PC-3 (cell line): ENCODE data around the gene HAPLN2. TPM values are rescaled to one million over a fixed set of nuclear protein-coding genes. Genes with fewer than 3 reads are reported as not detected.

ENCODE experiments used
- ATAC-seq: fragments of 200-7000 bp; cut with Tn5 transposase; 2 replicates; pipeline ENCODE4 v1.9.1; 2020; ENCODE audit warnings: mild to moderate bottlenecking, moderate library complexity
- BruUV-seq: library from RNA; stranded (reverse); fragments of 400-500 nt; replicated peaks from 2 replicates; lab custom pipeline; 2021; lab: Mats Ljungman, UMichigan
- CTCF ChIA-PET: fragments of 300-600 bp; sonication (Branson Sonifier 250); formaldehyde crosslinking; loops from one replicate; lab custom pipeline; 2022; ENCODE audit warnings: antibody characterized with exemption; lab: Charles Lee
- POLR2A ChIA-PET: fragments of 300-600 bp; sonication (Branson Sonifier 250); formaldehyde crosslinking; loops from one replicate; lab custom pipeline; 2022; ENCODE audit warnings: antibody characterized with exemption; ENCODE audit not compliant: unreplicated experiment; lab: Charles Lee
- DNase-seq: peaks from one replicate; pipeline ENCODE4 v3.0.0-alpha.2; 2015
- H2AFZ ChIP-seq: fragments of 300-600 bp; sonication (generic); 2 replicates; pipeline ENCODE4 v1.6.0; 2016; ENCODE audit warnings: antibody characterized with exemption, low read length
- H3F3A ChIP-seq: fragments of 300-600 bp; sonication (generic); one replicate; pipeline ENCODE4 v1.6.0; 2017; ENCODE audit warnings: antibody characterized with exemption, low read length, control low read depth, mild to moderate bottlenecking; ENCODE audit not compliant: unreplicated experiment
- H3K27ac ChIP-seq: fragments of 300-600 bp; sonication (generic); 2 replicates; pipeline ENCODE4 v1.5.1; 2016; ENCODE audit warnings: mild to moderate bottlenecking, low read length
- H3K27me3 ChIP-seq: fragments of 300-600 bp; sonication (generic); 2 replicates; pipeline ENCODE4 v1.6.1; 2016; ENCODE audit warnings: low read length, mixed read lengths
- H3K36me3 ChIP-seq: fragments of 300-600 bp; sonication (generic); 2 replicates; pipeline ENCODE4 v1.6.1; 2016; ENCODE audit warnings: low read depth, mixed run types, low read length, mixed read lengths
- H3K4me1 ChIP-seq: fragments of 300-600 bp; sonication (generic); 2 replicates; pipeline ENCODE4 v1.5.1; 2016; ENCODE audit warnings: low read length; ENCODE audit not compliant: insufficient read depth
- H3K4me2 ChIP-seq: fragments of 300-600 bp; sonication (generic); 2 replicates; pipeline ENCODE4 v1.6.0; 2016; ENCODE audit warnings: low read length
- H3K4me3 ChIP-seq: fragments of 300-600 bp; sonication (generic); 2 replicates; pipeline ENCODE4 v1.5.1; 2016; ENCODE audit warnings: mild to moderate bottlenecking, low read length, mixed read lengths
- H3K79me2 ChIP-seq: fragments of 300-600 bp; sonication (generic); 2 replicates; pipeline ENCODE4 v1.6.1; 2017; ENCODE audit warnings: low read length, mixed read lengths
- H3K9ac ChIP-seq: fragments of 300-600 bp; sonication (generic); 2 replicates; pipeline ENCODE4 v1.6.0; 2016; ENCODE audit warnings: mild to moderate bottlenecking, low read length
- H3K9me2 ChIP-seq: fragments of 300-600 bp; sonication (generic); replicated peaks from 2 replicates; pipeline ENCODE4 v1.6.1; 2016; ENCODE audit warnings: mixed run types, low read length, mixed read lengths
- H3K9me3 ChIP-seq: fragments of 300-600 bp; sonication (generic); 2 replicates; pipeline ENCODE4 v1.6.1; 2016; ENCODE audit warnings: low read length, mixed read lengths
- H4K20me1 ChIP-seq: fragments of 300-600 bp; sonication (generic); 2 replicates; pipeline ENCODE4 v1.6.1; 2016; ENCODE audit warnings: low read length, mixed read lengths
- EZH2 ChIP-seq: fragments of 300-600 bp; sonication (generic); IDR thresholded peaks from one replicate; pipeline ENCODE4 v1.6.1; 2017; ENCODE audit warnings: antibody characterized with exemption, mild to moderate bottlenecking, low read length; ENCODE audit not compliant: unreplicated experiment
- EZH2phosphoT487 ChIP-seq: fragments of 300-600 bp; sonication (generic); IDR thresholded peaks from 2 replicates; pipeline ENCODE4 v1.6.1; 2018; ENCODE audit warnings: mild to moderate bottlenecking, antibody characterized with exemption, low read length, borderline replicate concordance
- intact Hi-C: fragments of 100-400 bp; cut with micrococcal nuclease; formaldehyde crosslinking; loops from 2 replicates; pipeline ENCODE4 v1.9.0; 2023
- total RNA-seq: library from RNA; depleted of rRNA; stranded (reverse); fragments of >200 nt; gene quantifications from 2 replicates; pipeline ENCODE4 v1.2.3, GENCODE V29; 2014
- TF ChIP-seq, protein P1 (sequence below): fragments of 300-600 bp; sonication (generic); conservative IDR thresholded peaks from 2 replicates; pipeline ENCODE4 v1.5.1; 2017; ENCODE audit warnings: antibody characterized with exemption, low read depth, mild to moderate bottlenecking, low read length

The HAPLN2 gene
- total RNA-seq, 1 experiment from 2014 or later = 1.1 TPM

- no peaks in the 10 kb centered on the region for H4K20me1 ChIP-seq
- H3K9me3 ChIP-seq = no peaks in the 10 kb centered on the region
- ATAC-seq = no peak
- H3K27me3 ChIP-seq = no peaks in the 10 kb centered on the region
- BruUV-seq = no TSS peak
- peaks cover 51% of the 10 kb centered on the region for H3K36me3 ChIP-seq
- intact Hi-C loops = no loop called here
- no peaks in the 10 kb centered on the region for H3F3A ChIP-seq
- H3K4me3 ChIP-seq = no peak overlapping the region
- POLR2A ChIA-PET = no interaction called here
- H3K9ac ChIP-seq = no peak overlapping the region
- H3K79me2 ChIP-seq = peaks cover 20% of the 10 kb centered on the region
- CTCF ChIA-PET = no interaction called here
- H3K4me2 ChIP-seq = no peak overlapping the region
- H3K9me2 ChIP-seq = no peaks in the 10 kb centered on the region
- TF ChIP-seq EZH2 = no peak
- TF ChIP-seq, protein P1, sequence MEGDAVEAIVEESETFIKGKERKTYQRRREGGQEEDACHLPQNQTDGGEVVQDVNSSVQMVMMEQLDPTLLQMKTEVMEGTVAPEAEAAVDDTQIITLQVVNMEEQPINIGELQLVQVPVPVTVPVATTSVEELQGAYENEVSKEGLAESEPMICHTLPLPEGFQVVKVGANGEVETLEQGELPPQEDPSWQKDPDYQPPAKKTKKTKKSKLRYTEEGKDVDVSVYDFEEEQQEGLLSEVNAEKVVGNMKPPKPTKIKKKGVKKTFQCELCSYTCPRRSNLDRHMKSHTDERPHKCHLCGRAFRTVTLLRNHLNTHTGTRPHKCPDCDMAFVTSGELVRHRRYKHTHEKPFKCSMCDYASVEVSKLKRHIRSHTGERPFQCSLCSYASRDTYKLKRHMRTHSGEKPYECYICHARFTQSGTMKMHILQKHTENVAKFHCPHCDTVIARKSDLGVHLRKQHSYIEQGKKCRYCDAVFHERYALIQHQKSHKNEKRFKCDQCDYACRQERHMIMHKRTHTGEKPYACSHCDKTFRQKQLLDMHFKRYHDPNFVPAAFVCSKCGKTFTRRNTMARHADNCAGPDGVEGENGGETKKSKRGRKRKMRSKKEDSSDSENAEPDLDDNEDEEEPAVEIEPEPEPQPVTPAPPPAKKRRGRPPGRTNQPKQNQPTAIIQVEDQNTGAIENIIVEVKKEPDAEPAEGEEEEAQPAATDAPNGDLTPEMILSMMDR = no peak
- TF ChIP-seq EZH2phosphoT487 = no peak
- DNase-seq = no peak
- no peak overlapping the region for H2AFZ ChIP-seq
- H3K27ac ChIP-seq = no peak overlapping the region
- peaks cover 16% of the 10 kb centered on the region for H3K4me1 ChIP-seq
Observed at GRCh38 chr1:156593661-156593989, 25.6 kb upstream of the HAPLN2 start.

GRCh38 chr1:156594190-156594589 lies 25.0 kb upstream of the HAPLN2 start:
- H3K9me2 ChIP-seq = no peaks in the 10 kb centered on the region
- BruUV-seq = no TSS peak
- no peak overlapping the region for H3K27ac ChIP-seq
- H3K36me3 ChIP-seq = peaks cover 57% of the 10 kb centered on the region
- H2AFZ ChIP-seq = no peak overlapping the region
- CTCF ChIA-PET = interaction anchor here (0.6 kb wide), 1 partner anchor 111 kb away, joined by 3 read pairs; no protein-coding TSS in a partner anchor
- H4K20me1 ChIP-seq = no peaks in the 10 kb centered on the region
- no peak for DNase-seq
- no peak overlapping the region for H3K9ac ChIP-seq
- ATAC-seq = no peak
- POLR2A ChIA-PET = no interaction called here
- no peak overlapping the region for H3K4me2 ChIP-seq
- H3K4me1 ChIP-seq = peaks cover 16% of the 10 kb centered on the region
- TF ChIP-seq, protein P1 = no peak
- TF ChIP-seq EZH2phosphoT487 (no peak), EZH2 (no peak)
- H3K27me3 ChIP-seq = no peaks in the 10 kb centered on the region
- H3F3A ChIP-seq = no peaks in the 10 kb centered on the region
- no peak overlapping the region for H3K4me3 ChIP-seq
- H3K9me3 ChIP-seq = no peaks in the 10 kb centered on the region
- peaks cover 26% of the 10 kb centered on the region for H3K79me2 ChIP-seq
- intact Hi-C loops = no loop called here

- Histone ChIP-seq H2AFZ (no peak overlapping the region), H3K9ac (no peak overlapping the region), H4K20me1 (no peaks in the 10 kb centered on the region), H3K27ac (no peak overlapping the region), H3K9me2 (no peaks in the 10 kb centered on the region), H3K9me3 (no peaks in the 10 kb centered on the region), H3K27me3 (no peaks in the 10 kb centered on the region), H3K4me1 (peaks cover 21% of the 10 kb centered on the region), H3K36me3 (peaks cover 59% of the 10 kb centered on the region), H3K4me2 (no peak overlapping the region), H3K79me2 (peaks cover 34% of the 10 kb centered on the region), H3K4me3 (no peak overlapping the region), H3F3A (no peaks in the 10 kb centered on the region)
- TF ChIP-seq EZH2 = no peak
- TF ChIP-seq, protein P1 = no peak
- TF ChIP-seq EZH2phosphoT487 = no peak
- ChIA-PET CTCF (no interaction called here), POLR2A (no interaction called here)
- intact Hi-C loops = no loop called here
- TSS peak; percentile 40 for BruUV-seq
- ATAC-seq (no peak), DNase-seq (no peak)
Observed at GRCh38 chr1:156595016-156595415, 24.2 kb upstream of the HAPLN2 start.
